T-helper 1 cell treated with Interleukin-12 subunit alpha and Interleukin-12 subunit beta and Interleukin-4 antibody, amounts not matched to agents 30 μg/mL and 1 μg/mL, for 36 hours (primary cell): ENCODE measurements around the gene IAH1.
"Not testable (repeated sequence)": the region's sequence is repeated elsewhere in the genome, so short reads cannot be mapped to it uniquely, and the experiment has no call there.

Experiments
- H3K27ac Mint-ChIP-seq: one replicate; pipeline ENCODE4 v1.8.0; 2021; ENCODE audit warnings: mild to moderate bottlenecking, mixed read lengths
- H3K27me3 Mint-ChIP-seq: one replicate; pipeline ENCODE4 v1.8.0; 2021; ENCODE audit warnings: low read depth, mixed read lengths
- H3K36me3 Mint-ChIP-seq: one replicate; pipeline ENCODE4 v1.8.0; 2021; ENCODE audit warnings: low read depth, mixed read lengths
- H3K4me1 Mint-ChIP-seq: one replicate; pipeline ENCODE4 v1.8.0; 2021; ENCODE audit warnings: low read depth, mixed read lengths
- H3K4me3 Mint-ChIP-seq: one replicate; pipeline ENCODE4 v1.8.0; 2021; ENCODE audit warnings: mild to moderate bottlenecking, moderate library complexity, mixed read lengths
- H3K9me3 Mint-ChIP-seq: one replicate; pipeline ENCODE4 v1.8.0; 2021; ENCODE audit warnings: mixed read lengths

The IAH1 gene

GRCh38 chr2:9488583-9489547, 14.5 kb downstream of the IAH1 start:
- Mint-ChIP-seq H3K4me3 (no peak overlapping the region), H3K27me3 (no peaks in the 10 kb centered on the region), H3K9me3 (no peaks in the 10 kb centered on the region), H3K36me3 (peaks cover 65% of the 10 kb centered on the region), H3K4me1 (peaks cover 8% of the 10 kb centered on the region), H3K27ac (no peak overlapping the region)

GRCh38 chr2:9490789-9491188, 16.4 kb downstream of the IAH1 start:
- H3K27ac Mint-ChIP-seq = no peak overlapping the region
- H3K27me3 Mint-ChIP-seq = no peaks in the 10 kb centered on the region
- no peak overlapping the region for H3K4me3 Mint-ChIP-seq
- H3K4me1 Mint-ChIP-seq = peaks cover 11% of the 10 kb centered on the region
- H3K36me3 Mint-ChIP-seq = peaks cover 56% of the 10 kb centered on the region
- no peaks in the 10 kb centered on the region for H3K9me3 Mint-ChIP-seq

- no peak overlapping the region for H3K27ac Mint-ChIP-seq
- no peak overlapping the region for H3K4me3 Mint-ChIP-seq
- H3K27me3 Mint-ChIP-seq = no peaks in the 10 kb centered on the region
- peaks cover 16% of the 10 kb centered on the region for H3K4me1 Mint-ChIP-seq
- H3K9me3 Mint-ChIP-seq = no peaks in the 10 kb centered on the region
- H3K36me3 Mint-ChIP-seq = peaks cover 53% of the 10 kb centered on the region
Measured at GRCh38 chr2:9492927-9493326, 18.6 kb downstream of the IAH1 start.

- Mint-ChIP-seq H3K27ac (no peak overlapping the region), H3K27me3 (no peaks in the 10 kb centered on the region), H3K4me1 (peaks cover 16% of the 10 kb centered on the region), H3K9me3 (no peaks in the 10 kb centered on the region), H3K36me3 (peaks cover 49% of the 10 kb centered on the region), H3K4me3 (no peak overlapping the region)
Measured at GRCh38 chr2:9493478-9493877, 19.1 kb downstream of the IAH1 start.

GRCh38 chr2:9494081-9494480, 19.7 kb downstream of the IAH1 start:
- peaks cover 14% of the 10 kb centered on the region for H3K4me1 Mint-ChIP-seq
- H3K36me3 Mint-ChIP-seq = peaks cover 46% of the 10 kb centered on the region
- H3K27ac Mint-ChIP-seq = no peak overlapping the region

GRCh38 chr2:9497017-9497416, 22.7 kb downstream of the IAH1 start:
- Mint-ChIP-seq H3K36me3 (peaks cover 49% of the 10 kb centered on the region), H3K27me3 (no peaks in the 10 kb centered on the region), H3K4me3 (no peak overlapping the region), H3K9me3 (no peaks in the 10 kb centered on the region), H3K4me1 (peaks cover 14% of the 10 kb centered on the region), H3K27ac (peak overlapping the region; percentile 8)

More at GRCh38 chr2:9494081-9494480, 19.7 kb downstream of the IAH1 start:
- no peak overlapping the region for H3K4me3 Mint-ChIP-seq
- H3K27me3 Mint-ChIP-seq = no peaks in the 10 kb centered on the region
- no peaks in the 10 kb centered on the region for H3K9me3 Mint-ChIP-seq

- no peak overlapping the region for H3K4me3 Mint-ChIP-seq
- H3K4me1 Mint-ChIP-seq = peaks cover 14% of the 10 kb centered on the region
- no peaks in the 10 kb centered on the region for H3K9me3 Mint-ChIP-seq
- peaks cover 51% of the 10 kb centered on the region for H3K36me3 Mint-ChIP-seq
- H3K27ac Mint-ChIP-seq = no peak overlapping the region
- no peaks in the 10 kb centered on the region for H3K27me3 Mint-ChIP-seq
Measured at GRCh38 chr2:9498210-9498609, 23.9 kb downstream of the IAH1 start.

- Mint-ChIP-seq H3K27me3 (no peaks in the 10 kb centered on the region), H3K4me3 (no peak overlapping the region), H3K9me3 (no peaks in the 10 kb centered on the region), H3K36me3 (peaks cover 40% of the 10 kb centered on the region), H3K27ac (no peak overlapping the region), H3K4me1 (no peaks in the 10 kb centered on the region)
Measured at GRCh38 chr2:9508931-9509330, 34.6 kb downstream of the IAH1 start.

- not testable (repeated sequence) for H3K9me3 Mint-ChIP-seq, H3K4me1 Mint-ChIP-seq, H3K27ac Mint-ChIP-seq, H3K4me3 Mint-ChIP-seq, H3K27me3 Mint-ChIP-seq
- peaks cover 36% of the 10 kb centered on the region for H3K36me3 Mint-ChIP-seq
Measured at GRCh38 chr2:9513946-9514345, 39.6 kb downstream of the IAH1 start.

GRCh38 chr2:9517118-9517782, 42.9 kb downstream of the IAH1 start:
- no peak overlapping the region for H3K4me3 Mint-ChIP-seq
- no peaks in the 10 kb centered on the region for H3K4me1 Mint-ChIP-seq
- H3K9me3 Mint-ChIP-seq = no peaks in the 10 kb centered on the region
- H3K27ac Mint-ChIP-seq = no peak overlapping the region
- peaks cover 45% of the 10 kb centered on the region for H3K36me3 Mint-ChIP-seq
- no peaks in the 10 kb centered on the region for H3K27me3 Mint-ChIP-seq

GRCh38 chr2:9518163-9518562, 43.8 kb downstream of the IAH1 start:
- Mint-ChIP-seq H3K4me1 (no peaks in the 10 kb centered on the region), H3K4me3 (no peak overlapping the region), H3K27ac (no peak overlapping the region), H3K36me3 (peaks cover 47% of the 10 kb centered on the region), H3K27me3 (no peaks in the 10 kb centered on the region), H3K9me3 (no peaks in the 10 kb centered on the region)

GRCh38 chr2:9518780-9519179, 44.4 kb downstream of the IAH1 start:
- Mint-ChIP-seq H3K4me3 (no peak overlapping the region), H3K4me1 (no peaks in the 10 kb centered on the region), H3K27me3 (no peaks in the 10 kb centered on the region), H3K36me3 (peaks cover 46% of the 10 kb centered on the region), H3K27ac (no peak overlapping the region), H3K9me3 (no peaks in the 10 kb centered on the region)

GRCh38 chr2:9519250-9519649, 44.9 kb downstream of the IAH1 start:
- Mint-ChIP-seq H3K36me3 (peaks cover 47% of the 10 kb centered on the region), H3K27me3 (no peaks in the 10 kb centered on the region), H3K9me3 (no peaks in the 10 kb centered on the region), H3K4me1 (no peaks in the 10 kb centered on the region), H3K27ac (no peak overlapping the region), H3K4me3 (no peak overlapping the region)

- H3K27ac Mint-ChIP-seq = no peak overlapping the region
- H3K9me3 Mint-ChIP-seq = no peaks in the 10 kb centered on the region
- H3K36me3 Mint-ChIP-seq = peaks cover 55% of the 10 kb centered on the region
- H3K27me3 Mint-ChIP-seq = no peaks in the 10 kb centered on the region
- H3K4me1 Mint-ChIP-seq = peaks cover 2% of the 10 kb centered on the region
- H3K4me3 Mint-ChIP-seq = no peak overlapping the region
Measured at GRCh38 chr2:9524291-9524690, 49.9 kb downstream of the IAH1 start.

- Mint-ChIP-seq H3K36me3 (peaks cover 55% of the 10 kb centered on the region), H3K4me3 (no peak overlapping the region), H3K27ac (no peak overlapping the region)
Measured at GRCh38 chr2:9525266-9525665, 50.9 kb downstream of the IAH1 start.

More at GRCh38 chr2:9525266-9525665, 50.9 kb downstream of the IAH1 start:
- H3K9me3 Mint-ChIP-seq = no peaks in the 10 kb centered on the region
- peaks cover 2% of the 10 kb centered on the region for H3K4me1 Mint-ChIP-seq
- no peaks in the 10 kb centered on the region for H3K27me3 Mint-ChIP-seq
